GM12874 (cell line): ENCODE results near the gene LANCL2.

Experiments used
- TF ChIP-seq, protein P1 (sequence below): IDR thresholded peaks from 2 replicates; pipeline ENCODE4 v1.5.1; 2011; ENCODE audit warnings: low read depth, mild to moderate bottlenecking, control low read depth, low read length, moderate library complexity; ENCODE audit not compliant: insufficient read depth

The LANCL2 gene

GRCh38 chr7:55469721-55470120 is 104.6 kb downstream of the LANCL2 start:
- TF ChIP-seq, protein P1, sequence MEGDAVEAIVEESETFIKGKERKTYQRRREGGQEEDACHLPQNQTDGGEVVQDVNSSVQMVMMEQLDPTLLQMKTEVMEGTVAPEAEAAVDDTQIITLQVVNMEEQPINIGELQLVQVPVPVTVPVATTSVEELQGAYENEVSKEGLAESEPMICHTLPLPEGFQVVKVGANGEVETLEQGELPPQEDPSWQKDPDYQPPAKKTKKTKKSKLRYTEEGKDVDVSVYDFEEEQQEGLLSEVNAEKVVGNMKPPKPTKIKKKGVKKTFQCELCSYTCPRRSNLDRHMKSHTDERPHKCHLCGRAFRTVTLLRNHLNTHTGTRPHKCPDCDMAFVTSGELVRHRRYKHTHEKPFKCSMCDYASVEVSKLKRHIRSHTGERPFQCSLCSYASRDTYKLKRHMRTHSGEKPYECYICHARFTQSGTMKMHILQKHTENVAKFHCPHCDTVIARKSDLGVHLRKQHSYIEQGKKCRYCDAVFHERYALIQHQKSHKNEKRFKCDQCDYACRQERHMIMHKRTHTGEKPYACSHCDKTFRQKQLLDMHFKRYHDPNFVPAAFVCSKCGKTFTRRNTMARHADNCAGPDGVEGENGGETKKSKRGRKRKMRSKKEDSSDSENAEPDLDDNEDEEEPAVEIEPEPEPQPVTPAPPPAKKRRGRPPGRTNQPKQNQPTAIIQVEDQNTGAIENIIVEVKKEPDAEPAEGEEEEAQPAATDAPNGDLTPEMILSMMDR = no peak

GRCh38 chr7:55470261-55470660 is 105.1 kb downstream of the LANCL2 start:
- TF ChIP-seq, protein P1 = no peak

- TF ChIP-seq, protein P1 = no peak
Measured at GRCh38 chr7:55472928-55473725, 108.0 kb downstream of the LANCL2 start.

GRCh38 chr7:55473932-55474331 is 108.8 kb downstream of the LANCL2 start:
- TF ChIP-seq, protein P1 = no peak

GRCh38 chr7:55474944-55475854 is 110.1 kb downstream of the LANCL2 start:
- TF ChIP-seq, protein P1 = no peak

GRCh38 chr7:55475855-55476803 is 111.0 kb downstream of the LANCL2 start:
- TF ChIP-seq, protein P1 = no peak
